ENCODE measurements around the gene DOK6.

GRCh38 chr18:69531973-69532372 is 131.3 kb downstream of the DOK6 start:
- TF ChIP-seq EZH2 (IDR thresholded peaks at IDR 0.05) = no peak
- no peak for TF ChIP-seq POLR2AphosphoS5 (IDR thresholded peaks at IDR 0.05; ENCODE audit: borderline replicate concordance, low read depth, low read length)
- TF ChIP-seq FOXP2 (optimal IDR thresholded peaks at IDR 0.05; ENCODE audit: control extremely low read depth, extremely low read length, insufficient read depth) = no peak
